Smooth muscle cell (in vitro differentiated cells): ENCODE measurements around the gene AFMID. TPM values are rescaled to one million over a fixed set of nuclear protein-coding genes. Genes with fewer than 3 reads are reported as not detected.

Source experiments
- DNase-seq: peaks from one replicate; lab custom pipeline; 2025; ENCODE audit not compliant: unreplicated experiment; lab: John Stamatoyannopoulos, UW
- H2AFZ ChIP-seq: fragments of 200-600 bp; sonication (generic); 2 replicates; pipeline ENCODE4 v1.6.0; 2016; ENCODE audit warnings: antibody characterized with exemption, low read depth, mild to moderate bottlenecking
- H3F3A ChIP-seq: fragments of 200-600 bp; sonication (generic); 2 replicates; pipeline ENCODE4 v1.6.0; 2017; ENCODE audit warnings: antibody characterized with exemption, low read depth
- H3K27ac ChIP-seq: fragments of 200-600 bp; sonication (generic); 2 replicates; pipeline ENCODE4 v1.5.1; 2016; ENCODE audit warnings: low read depth, mild to moderate bottlenecking
- H3K27me3 ChIP-seq: fragments of 200-600 bp; sonication (generic); 2 replicates; pipeline ENCODE4 v1.6.1; 2016; ENCODE audit warnings: low read depth, mild to moderate bottlenecking
- H3K36me3 ChIP-seq: fragments of 200-600 bp; sonication (generic); 2 replicates; pipeline ENCODE4 v1.5.1; 2016; ENCODE audit warnings: low read depth
- H3K4me1 ChIP-seq: fragments of 200-600 bp; sonication (generic); 2 replicates; pipeline ENCODE4 v1.5.1; 2016; ENCODE audit warnings: low read depth
- H3K4me2 ChIP-seq: fragments of 200-600 bp; sonication (generic); 2 replicates; pipeline ENCODE4 v1.6.0; 2016; ENCODE audit warnings: mild to moderate bottlenecking
- H3K4me3 ChIP-seq: fragments of 200-600 bp; sonication (generic); 2 replicates; pipeline ENCODE4 v1.5.1; 2016; ENCODE audit warnings: mild to moderate bottlenecking
- H3K79me2 ChIP-seq: fragments of 200-600 bp; sonication (generic); 2 replicates; pipeline ENCODE4 v1.6.0; 2016; ENCODE audit warnings: low read depth, mild to moderate bottlenecking
- H3K9ac ChIP-seq: fragments of 200-600 bp; sonication (generic); 2 replicates; pipeline ENCODE4 v1.6.0; 2016; ENCODE audit warnings: low read depth
- H3K9me3 ChIP-seq: fragments of 200-600 bp; sonication (generic); replicated peaks from 2 replicates; pipeline ENCODE4 v1.5.1; 2016; ENCODE audit warnings: low read depth
- H4K20me1 ChIP-seq: fragments of 200-600 bp; sonication (generic); 2 replicates; pipeline ENCODE4 v1.6.0; 2016; ENCODE audit warnings: low read depth
- CTCF ChIP-seq: fragments of 200-600 bp; sonication (generic); IDR thresholded peaks from 2 replicates; pipeline ENCODE4 v1.5.1; 2017; ENCODE audit warnings: borderline replicate concordance, mild to moderate bottlenecking, antibody characterized with exemption; ENCODE audit not compliant: insufficient read depth, poor library complexity, severe bottlenecking
- WGBS: methylation state at CpG from one replicate; pipeline ENCODE4 v1.1.7; 2016; ENCODE audit warnings: low lambda C conversion rate; 5-methylcytosine and 5-hydroxymethylcytosine counted together
- polyA plus RNA-seq: library from polyadenylated mRNA; unstranded; fragments of >200 nt; fragmentation: Nextera tagmentation; extraction: Ambion mirVana; gene quantifications from 2 replicates; pipeline ENCODE4 v1.2.1, GENCODE V29; 2016
- total RNA-seq: library from RNA; depleted of rRNA; stranded (reverse); fragments of >200 nt; gene quantifications from 2 replicates; pipeline ENCODE4 v1.2.3, GENCODE V29; 2014

AFMID gene
- total and polyA plus RNA-seq, 2 experiments from 2014 or later = 10.0 to 64.9 TPM

GRCh38 chr17:78148286-78149016 lies 38.7 kb upstream of the AFMID start:
- H3K36me3 ChIP-seq = no peaks in the 10 kb centered on the region
- WGBS = 89% methylated on average over 14 of the region's 14 CpGs

GRCh38 chr17:78151514-78152008 lies 35.6 kb upstream of the AFMID start:
- H3K79me2 ChIP-seq = no peaks in the 10 kb centered on the region
- H3K9ac ChIP-seq = no peak overlapping the region
- H2AFZ ChIP-seq = no peak overlapping the region
- H3K4me1 ChIP-seq = no peaks in the 10 kb centered on the region
- no peak overlapping the region for H3K4me3 ChIP-seq
- no peaks in the 10 kb centered on the region for H3F3A ChIP-seq
- no peaks in the 10 kb centered on the region for H3K27me3 ChIP-seq
- H3K27ac ChIP-seq = no peak overlapping the region
- no peak for TF ChIP-seq CTCF
- no peaks in the 10 kb centered on the region for H4K20me1 ChIP-seq
- H3K9me3 ChIP-seq = no peaks in the 10 kb centered on the region
- no peak overlapping the region for H3K4me2 ChIP-seq
- H3K36me3 ChIP-seq = no peaks in the 10 kb centered on the region
- DNase-seq = no peak
- 64% methylated on average over 7 of the region's 7 CpGs for WGBS

More at GRCh38 chr17:78148286-78149016, 38.7 kb upstream of the AFMID start:
- H3K4me1 ChIP-seq = no peaks in the 10 kb centered on the region
- no peak overlapping the region for H2AFZ ChIP-seq
- H3K27me3 ChIP-seq = no peaks in the 10 kb centered on the region
- H3K79me2 ChIP-seq = no peaks in the 10 kb centered on the region
- DNase-seq = no peak
- no peaks in the 10 kb centered on the region for H3F3A ChIP-seq
- H4K20me1 ChIP-seq = no peaks in the 10 kb centered on the region
- H3K4me2 ChIP-seq = no peak overlapping the region
- H3K9me3 ChIP-seq = no peaks in the 10 kb centered on the region
- H3K27ac ChIP-seq = no peak overlapping the region
- TF ChIP-seq CTCF = no peak
- no peak overlapping the region for H3K4me3 ChIP-seq
- H3K9ac ChIP-seq = no peak overlapping the region

GRCh38 chr17:78154903-78155811 lies 32.0 kb upstream of the AFMID start:
- peaks cover 4% of the 10 kb centered on the region for H3F3A ChIP-seq
- no peak for DNase-seq
- H3K36me3 ChIP-seq = no peaks in the 10 kb centered on the region
- 84% methylated on average over 11 of the region's 11 CpGs for WGBS
- H3K4me3 ChIP-seq = no peak overlapping the region
- no peak overlapping the region for H3K9ac ChIP-seq
- no peaks in the 10 kb centered on the region for H3K27me3 ChIP-seq
- H4K20me1 ChIP-seq = no peaks in the 10 kb centered on the region
- no peak overlapping the region for H3K27ac ChIP-seq
- H3K79me2 ChIP-seq = no peaks in the 10 kb centered on the region
- H3K4me1 ChIP-seq = no peaks in the 10 kb centered on the region
- H2AFZ ChIP-seq = no peak overlapping the region
- no peak overlapping the region for H3K4me2 ChIP-seq
- TF ChIP-seq CTCF = no peak
- no peaks in the 10 kb centered on the region for H3K9me3 ChIP-seq
